22Rv1 (cell line): Measurements from ENCODE around the gene FMO3.

Experiments
- H3K27ac ChIP-seq: fragments of 450-650 bp; 2 replicates; pipeline ENCODE4 v1.5.1; 2017
- ZFX ChIP-seq: fragments of 450-650 bp; IDR thresholded peaks from 2 replicates; pipeline ENCODE4 v1.6.1; 2017; ENCODE audit warnings: antibody characterized with exemption, borderline replicate concordance
- TF ChIP-seq, protein P1 (sequence below): fragments of 450-650 bp; IDR thresholded peaks from 2 replicates; pipeline ENCODE4 v1.5.1; 2017; ENCODE audit warnings: mild to moderate bottlenecking

Gene FMO3

DNA sequence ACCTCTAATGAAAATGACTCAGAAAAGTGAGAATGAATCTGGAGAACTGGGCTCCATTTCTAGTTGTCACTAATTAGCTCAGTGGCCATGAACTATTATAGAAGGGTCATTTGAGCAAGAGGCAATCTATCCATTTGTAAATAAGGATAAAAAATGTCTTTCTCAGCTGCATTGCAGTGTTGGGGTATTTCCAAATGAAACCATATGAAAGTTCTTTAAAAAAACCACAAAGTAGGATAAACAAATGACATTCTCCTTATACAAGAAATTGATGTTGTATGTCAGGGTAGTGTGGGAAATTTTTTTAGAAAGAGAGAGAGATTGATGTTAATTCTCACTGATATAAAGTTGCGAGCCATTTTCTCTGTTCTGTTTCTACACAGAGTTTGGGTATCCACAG, 26.0 kb downstream of the FMO3 start:
- TF ChIP-seq, protein P1, sequence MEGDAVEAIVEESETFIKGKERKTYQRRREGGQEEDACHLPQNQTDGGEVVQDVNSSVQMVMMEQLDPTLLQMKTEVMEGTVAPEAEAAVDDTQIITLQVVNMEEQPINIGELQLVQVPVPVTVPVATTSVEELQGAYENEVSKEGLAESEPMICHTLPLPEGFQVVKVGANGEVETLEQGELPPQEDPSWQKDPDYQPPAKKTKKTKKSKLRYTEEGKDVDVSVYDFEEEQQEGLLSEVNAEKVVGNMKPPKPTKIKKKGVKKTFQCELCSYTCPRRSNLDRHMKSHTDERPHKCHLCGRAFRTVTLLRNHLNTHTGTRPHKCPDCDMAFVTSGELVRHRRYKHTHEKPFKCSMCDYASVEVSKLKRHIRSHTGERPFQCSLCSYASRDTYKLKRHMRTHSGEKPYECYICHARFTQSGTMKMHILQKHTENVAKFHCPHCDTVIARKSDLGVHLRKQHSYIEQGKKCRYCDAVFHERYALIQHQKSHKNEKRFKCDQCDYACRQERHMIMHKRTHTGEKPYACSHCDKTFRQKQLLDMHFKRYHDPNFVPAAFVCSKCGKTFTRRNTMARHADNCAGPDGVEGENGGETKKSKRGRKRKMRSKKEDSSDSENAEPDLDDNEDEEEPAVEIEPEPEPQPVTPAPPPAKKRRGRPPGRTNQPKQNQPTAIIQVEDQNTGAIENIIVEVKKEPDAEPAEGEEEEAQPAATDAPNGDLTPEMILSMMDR: no peak
- no peak for TF ChIP-seq ZFX
- no peak overlapping the region for H3K27ac ChIP-seq

DNA sequence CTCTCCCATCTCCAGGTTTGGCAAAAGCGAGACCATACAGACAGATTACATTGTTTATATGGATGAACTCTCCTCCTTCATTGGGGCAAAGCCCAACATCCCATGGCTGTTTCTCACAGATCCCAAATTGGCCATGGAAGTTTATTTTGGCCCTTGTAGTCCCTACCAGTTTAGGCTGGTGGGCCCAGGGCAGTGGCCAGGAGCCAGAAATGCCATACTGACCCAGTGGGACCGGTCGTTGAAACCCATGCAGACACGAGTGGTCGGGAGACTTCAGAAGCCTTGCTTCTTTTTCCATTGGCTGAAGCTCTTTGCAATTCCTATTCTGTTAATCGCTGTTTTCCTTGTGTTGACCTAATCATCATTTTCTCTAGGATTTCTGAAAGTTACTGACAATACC, 26.4 kb downstream of the FMO3 start:
- TF ChIP-seq, protein P1: no peak
- TF ChIP-seq ZFX: no peak
- no peak overlapping the region for H3K27ac ChIP-seq

DNA sequence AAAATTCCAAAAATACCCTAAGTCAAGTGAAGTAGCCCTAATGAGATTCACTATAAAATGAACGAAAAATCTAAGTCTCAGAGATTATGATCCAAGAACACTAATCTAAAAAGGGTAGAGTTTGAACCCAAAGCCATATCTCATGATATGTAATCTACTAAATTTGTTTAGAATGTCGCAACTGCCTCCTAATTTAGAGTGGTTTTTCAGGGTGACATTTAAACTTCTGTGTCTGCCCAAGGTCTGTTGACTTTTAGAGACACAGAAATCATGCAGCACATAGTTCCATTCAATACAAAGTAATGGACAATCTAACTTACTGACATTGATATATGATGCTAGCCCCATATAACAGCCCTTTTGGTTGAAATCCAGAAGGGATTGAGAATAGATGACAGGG, 28.9 kb downstream of the FMO3 start:
- TF ChIP-seq, protein P1: no peak
- no peak for TF ChIP-seq ZFX
- no peak overlapping the region for H3K27ac ChIP-seq

DNA sequence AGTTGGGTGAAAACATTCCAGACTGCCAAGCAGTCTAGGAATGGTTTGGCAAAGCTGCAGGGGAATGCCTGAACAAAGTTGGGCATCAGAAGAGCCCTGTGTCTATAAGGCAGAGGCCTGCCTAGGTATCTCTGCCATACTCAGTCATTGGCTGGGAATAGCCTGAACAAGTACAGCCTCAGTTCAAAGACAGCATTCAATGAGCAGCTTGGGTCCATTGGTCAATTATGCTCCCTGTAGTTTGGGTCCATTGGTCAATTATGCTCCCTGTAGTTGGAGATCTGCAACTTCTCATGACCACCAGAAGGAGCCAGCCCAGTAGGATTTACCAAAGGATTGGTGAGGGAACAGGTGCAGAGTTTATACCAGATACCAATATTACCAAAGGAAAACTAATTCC, 31.6 kb downstream of the FMO3 start:
- TF ChIP-seq, protein P1: no peak
- TF ChIP-seq ZFX: no peak
- H3K27ac ChIP-seq: no peak overlapping the region

DNA sequence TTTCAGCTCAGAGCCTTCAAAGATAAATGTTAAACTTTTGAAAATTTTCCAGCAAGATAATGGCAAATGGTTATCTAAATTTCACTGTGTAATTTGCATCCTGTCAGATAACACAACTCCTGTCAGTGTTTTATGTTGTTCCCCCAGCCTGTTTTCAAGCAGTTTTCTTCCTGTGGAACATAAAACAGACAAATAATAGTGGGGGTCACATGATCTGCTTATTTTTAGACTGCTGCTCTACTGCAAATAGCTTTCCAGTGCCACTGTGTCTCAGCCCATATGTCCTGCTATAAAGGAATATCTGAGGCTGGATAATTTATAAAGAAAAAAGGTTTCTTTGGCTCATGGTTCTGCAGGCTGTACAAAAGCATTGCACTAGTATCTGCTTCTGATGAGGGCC, 32.2 kb downstream of the FMO3 start:
- TF ChIP-seq, protein P1: no peak
- no peak for TF ChIP-seq ZFX
- no peak overlapping the region for H3K27ac ChIP-seq

DNA sequence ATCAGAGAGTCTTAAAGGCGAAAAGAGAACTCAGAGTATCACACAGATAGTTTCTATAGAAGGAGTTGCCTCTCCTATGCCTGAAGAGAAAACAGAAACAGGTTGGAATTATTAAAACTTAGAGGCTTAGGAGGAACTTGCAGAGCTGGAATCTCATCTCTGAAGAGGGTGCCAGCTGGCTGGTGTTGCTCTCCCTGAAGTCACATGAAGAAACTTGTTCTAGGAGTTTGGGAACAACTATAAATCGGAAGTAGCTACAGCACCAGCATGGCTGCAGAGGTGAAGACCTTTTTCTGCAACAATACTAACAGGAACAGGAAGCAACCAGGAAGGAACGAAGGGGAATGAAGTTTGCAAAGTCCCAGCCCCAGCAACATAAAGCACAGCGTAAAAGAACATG, 35.8 kb downstream of the FMO3 start:
- no peak overlapping the region for H3K27ac ChIP-seq
- TF ChIP-seq, protein P1: no peak
- no peak for TF ChIP-seq ZFX

DNA sequence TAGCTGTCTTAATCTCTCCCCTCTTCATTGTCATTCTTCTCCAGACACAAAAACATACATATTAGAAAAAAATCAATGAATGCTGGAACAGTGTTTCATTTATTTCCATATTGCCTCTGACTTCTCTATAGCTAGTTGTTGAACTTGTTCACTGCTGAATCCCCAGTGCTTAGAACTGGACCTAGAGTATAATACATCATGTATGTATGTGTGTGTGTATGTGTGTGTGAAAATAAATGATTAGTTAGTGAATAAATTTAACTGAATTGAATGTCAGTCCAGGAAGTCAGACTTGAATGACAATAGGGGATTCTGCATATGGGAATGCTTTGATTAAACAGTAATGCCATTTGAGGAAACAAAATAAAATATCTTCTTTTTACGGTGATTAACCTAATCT, 36.4 kb downstream of the FMO3 start:
- no peak overlapping the region for H3K27ac ChIP-seq
- no peak for TF ChIP-seq ZFX
- TF ChIP-seq, protein P1: no peak
